K562 (cell line): ENCODE results near the gene ANKS1B. TPM values are rescaled to one million over a fixed set of nuclear protein-coding genes. Genes with fewer than 3 reads are reported as not detected.

ENCODE experiments used
- ATAC-seq: fragments of 200-7000 bp; cut with Tn5 transposase; 3 replicates; pipeline ENCODE4 v1.9.1; 2020; ENCODE audit warnings: moderate library complexity
- BruUV-seq: library from RNA; stranded (reverse); fragments of 400-500 nt; replicated peaks from 2 replicates; lab custom pipeline; 2021; lab: Mats Ljungman, UMichigan
- CTCF ChIA-PET: fragments of 300-600 bp; formaldehyde crosslinking; extraction: SDS; loops from one replicate; lab custom pipeline; 2021; ENCODE audit warnings: low intra/inter-chr PET ratio; lab: Yijun Ruan, JAX
- POLR2A ChIA-PET: fragments of 300-600, 350-650 bp; sonication (Branson Sonifier 250); formaldehyde crosslinking; extraction: SDS; loops from one replicate; lab custom pipeline; 2021; ENCODE audit warnings: antibody characterized with exemption, inconsistent platforms; lab: Yijun Ruan, JAX
- DNase-seq, 4 experiments: peaks; one replicate each; pipeline versions ENCODE4 v3.0.0 to v3.0.0-alpha.2; 2011 to 2018; ENCODE audit warnings: low spot score in 3 of 4, mixed read lengths in 3 of 4; ENCODE audit errors: extremely low read depth in 1 of 4
- FAIRE-seq: peaks from 2 replicates; lab custom pipeline; 2011; peaks lifted over from hg19 to GRCh38; lab: Jason Lieb, UNC
- H2AFZ ChIP-seq: 2 replicates; pipeline ENCODE4 v1.6.0; 2011; ENCODE audit warnings: low read depth, low read length, control low read depth, inconsistent platforms
- H3K27ac ChIP-seq: fragments of 200-600 bp; 3 replicates; pipeline ENCODE4 v1.8.0; 2011; ENCODE audit warnings: low read depth, mild to moderate bottlenecking, control low read depth, inconsistent platforms, low read length, moderate library complexity, mixed read lengths; ENCODE audit errors: extremely low read depth
- H3K27me3 ChIP-seq, 2 experiments: fragments of 300-600 bp in 1 of 2; 2 replicates in 1 of 2; 3 replicates in 1 of 2; pipeline versions ENCODE4 v1.6.0 to v1.8.0; 2011; ENCODE audit warnings: inconsistent platforms in 2 of 2, low read length in 2 of 2, mild to moderate bottlenecking in 1 of 2, mixed read lengths in 1 of 2, moderate library complexity in 1 of 2; ENCODE audit not compliant: control insufficient read depth in 2 of 2, insufficient read depth in 2 of 2
- H3K36me3 ChIP-seq: fragments of 300-600 bp; 3 replicates; pipeline ENCODE4 v1.8.0; 2011; ENCODE audit warnings: mild to moderate bottlenecking, low read length, inconsistent platforms; ENCODE audit not compliant: control insufficient read depth, insufficient read depth
- H3K4me1 ChIP-seq, 2 experiments: fragments of 200-600 bp in 1 of 2; replicated peaks in 1 of 2; 2 replicates in 1 of 2; 3 replicates in 1 of 2; pipeline versions ENCODE4 v1.5.1 to v1.8.0; 2011; ENCODE audit warnings: inconsistent platforms in 2 of 2, low read length in 2 of 2, mild to moderate bottlenecking in 1 of 2, mixed read lengths in 1 of 2, moderate library complexity in 1 of 2; ENCODE audit not compliant: control insufficient read depth in 2 of 2, insufficient read depth in 2 of 2
- H3K4me2 ChIP-seq: 2 replicates; pipeline ENCODE4 v1.6.1; 2011; ENCODE audit warnings: low read length, control low read depth, inconsistent platforms, mixed read lengths; ENCODE audit not compliant: insufficient read depth
- H3K4me3 ChIP-seq: fragments of 200-600 bp; sonication (generic), shearing (Covaris generic); 2 replicates; pipeline ENCODE4 v1.5.1; 2016; ENCODE audit warnings: control low read depth, inconsistent platforms
- H3K79me2 ChIP-seq: fragments of 200-600 bp; 3 replicates; pipeline ENCODE4 v1.8.0; 2011; ENCODE audit warnings: low read length, inconsistent platforms; ENCODE audit not compliant: control insufficient read depth, insufficient read depth
- H3K9ac ChIP-seq, 2 experiments: 2 replicates each; pipeline versions ENCODE4 v1.6.0 to v1.6.1; 2011; ENCODE audit warnings: low read depth in 2 of 2, low read length in 2 of 2, control low read depth in 1 of 2, inconsistent platforms in 1 of 2, mild to moderate bottlenecking in 1 of 2, mixed read lengths in 1 of 2; ENCODE audit not compliant: insufficient read depth in 1 of 2
- H3K9me1 ChIP-seq: one replicate; pipeline ENCODE4 v1.6.0; 2011; ENCODE audit warnings: inconsistent platforms, mild to moderate bottlenecking, low read length, moderate library complexity; ENCODE audit not compliant: control insufficient read depth, insufficient read depth
- H3K9me3 ChIP-seq: replicated peaks from 2 replicates; pipeline ENCODE4 v1.5.1; 2011; ENCODE audit warnings: low read depth, low read length, inconsistent platforms; ENCODE audit not compliant: control insufficient read depth, insufficient read depth
- H4K20me1 ChIP-seq: replicated peaks from 2 replicates; pipeline ENCODE4 v1.6.1; 2011; ENCODE audit warnings: low read length, inconsistent platforms, mixed read lengths; ENCODE audit not compliant: control insufficient read depth, insufficient read depth
- CBX2 ChIP-seq: fragments of 200-600 bp; sonication (generic); IDR thresholded peaks from one replicate; pipeline ENCODE4 v1.6.1; 2012; ENCODE audit warnings: mild to moderate bottlenecking, low read length, inconsistent platforms; ENCODE audit not compliant: insufficient read depth, poor library complexity, severe bottlenecking
- CC2D1A ChIP-seq: fragments of 450-650 bp; IDR thresholded peaks from 2 replicates; pipeline ENCODE4 v1.6.1; 2017; ENCODE audit warnings: mild to moderate bottlenecking
- EP400 ChIP-seq: fragments of 450-650 bp; IDR thresholded peaks from 2 replicates; pipeline ENCODE4 v1.6.1; 2017; ENCODE audit warnings: antibody characterized with exemption, mild to moderate bottlenecking, moderate library complexity
- GATA2 ChIP-seq: sonication (generic); formaldehyde crosslinking; IDR thresholded peaks from 2 replicates; pipeline ENCODE4 v1.4.0; 2020; ENCODE audit warnings: mild to moderate bottlenecking, missing genetic modification reagents
- LARP7 ChIP-seq: fragments of 450-650 bp; IDR thresholded peaks from 2 replicates; pipeline ENCODE4 v1.6.1; 2016
- MYBL2 ChIP-seq, 2 experiments: fragments of 450-650 bp in 1 of 2; sonication (generic) in 1 of 2; formaldehyde crosslinking in 1 of 2; IDR thresholded peaks; 2 replicates each; pipeline versions ENCODE4 v1.6.1 to v1.8.1; 2017 to 2022; ENCODE audit warnings: borderline replicate concordance in 1 of 2, inconsistent platforms in 1 of 2, low read depth in 1 of 2, mild to moderate bottlenecking in 1 of 2, missing genetic modification reagents in 1 of 2, moderate library complexity in 1 of 2
- NUFIP1 ChIP-seq: fragments of 450-650 bp; IDR thresholded peaks from 2 replicates; pipeline ENCODE4 v1.6.1; 2018; ENCODE audit not compliant: partially characterized antibody
- POU5F1 ChIP-seq: fragments of 150-350 bp; IDR thresholded peaks from 2 replicates; pipeline ENCODE4 v1.6.1; 2014; ENCODE audit warnings: borderline replicate concordance, low read length, low read depth, mild to moderate bottlenecking; ENCODE audit not compliant: partially characterized antibody
- STAG1 ChIP-seq: sonication (generic); formaldehyde crosslinking; IDR thresholded peaks from 2 replicates; pipeline ENCODE4 v1.5.0; 2020; ENCODE audit warnings: missing genetic modification reagents, borderline replicate concordance
- TCF7L2 ChIP-seq: fragments of 150-350 bp; IDR thresholded peaks from 2 replicates; pipeline ENCODE4 v1.6.1; 2016; ENCODE audit warnings: low read depth, mild to moderate bottlenecking, low read length, moderate library complexity
- ZEB2 ChIP-seq: fragments of 450-650 bp; IDR thresholded peaks from 2 replicates; pipeline ENCODE4 v1.6.1; 2016
- ZNF175 ChIP-seq: fragments of 200-800 bp; sonication (Bioruptor generic); IDR thresholded peaks from 2 replicates; pipeline ENCODE4 v1.6.1; 2016; ENCODE audit warnings: low read depth, mild to moderate bottlenecking, missing genetic modification characterization, missing compliant biosample characterization
- ZNF316 ChIP-seq: fragments of 450-650 bp; IDR thresholded peaks from 2 replicates; pipeline ENCODE4 v1.6.1; 2016
- ZNF431 ChIP-seq: sonication (generic); formaldehyde crosslinking; IDR thresholded peaks from 2 replicates; pipeline ENCODE4 v1.8.0; 2022; ENCODE audit warnings: mild to moderate bottlenecking, missing genetic modification reagents
- ZNF57 ChIP-seq: fragments of 450-650 bp; formaldehyde crosslinking; IDR thresholded peaks from 2 replicates; pipeline ENCODE4 v1.4.0; 2020; ENCODE audit warnings: mild to moderate bottlenecking, moderate library complexity
- WGBS: fragments of 100-300 bp; shearing (Covaris generic); methylation state at CpG from one replicate; pipeline ENCODE4 v1.1.6; 2016; ENCODE audit warnings: low coverage, mixed read lengths; ENCODE audit not compliant: insufficient coverage; ENCODE audit errors: missing lambda C conversion rate; 5-methylcytosine and 5-hydroxymethylcytosine counted together
- in situ Hi-C: fragments of 300-500 bp; cut with MboI; formaldehyde crosslinking; loops from 4 replicates; pipeline ENCODE4 v1.15.0; 2018; ENCODE audit warnings: inconsistent platforms, mixed read lengths
- intact Hi-C: fragments of 100-400 bp; cut with micrococcal nuclease; formaldehyde crosslinking; loops from 2 replicates; pipeline ENCODE4 v1.14.2; 2022
- polyA plus RNA-seq, 8 experiments: library from polyadenylated mRNA; depleted of rRNA in 4 of 8; stranded (reverse) in 5 of 8; unstranded in 3 of 8; fragments of >200 nt; fragmentation: Nextera tagmentation in 2 of 8; fragmentation: Illumina TruSeq in 1 of 8; extraction: Ambion mirVana in 2 of 8; extraction: Trizol in 1 of 8; gene quantifications; 2 replicates each; pipeline versions ENCODE4 v1.2.1 to v1.2.3, GENCODE V29; 2011 to 2014; ENCODE audit warnings: inconsistent platforms in 1 of 8, missing spikeins in 1 of 8
- total RNA-seq, 7 experiments: library from RNA; depleted of rRNA in 6 of 7; stranded (reverse); fragments of >200 nt in 6 of 7; fragmentation: Illumina TruSeq in 2 of 7; extraction: Trizol in 2 of 7; gene quantifications; 2 replicates each; pipeline versions ENCODE4 v1.2.1 to v1.2.3, GENCODE V29; 2011 to 2021; ENCODE audit warnings: low replicate concordance in 1 of 7
- TF ChIP-seq, protein P1 (sequence below), 3 experiments: fragments of 200-800 bp in 1 of 3; sonication (Bioruptor generic) in 1 of 3; sonication (generic) in 1 of 3; formaldehyde crosslinking in 1 of 3; IDR thresholded peaks; 2 replicates each; pipeline versions ENCODE4 v1.6.1 to v1.8.0; 2016 to 2022; ENCODE audit warnings: mild to moderate bottlenecking in 2 of 3, missing compliant biosample characterization in 2 of 3, missing genetic modification characterization in 2 of 3, missing genetic modification reagents in 1 of 3

Gene ANKS1B
- total and polyA plus RNA-seq, 9 of the 15 experiments (the other 6 are each of a cell fraction or from before 2014, with no cell fraction given) = 0.04 to 0.47 (median 0.28) TPM; not detected in 4

DNA sequence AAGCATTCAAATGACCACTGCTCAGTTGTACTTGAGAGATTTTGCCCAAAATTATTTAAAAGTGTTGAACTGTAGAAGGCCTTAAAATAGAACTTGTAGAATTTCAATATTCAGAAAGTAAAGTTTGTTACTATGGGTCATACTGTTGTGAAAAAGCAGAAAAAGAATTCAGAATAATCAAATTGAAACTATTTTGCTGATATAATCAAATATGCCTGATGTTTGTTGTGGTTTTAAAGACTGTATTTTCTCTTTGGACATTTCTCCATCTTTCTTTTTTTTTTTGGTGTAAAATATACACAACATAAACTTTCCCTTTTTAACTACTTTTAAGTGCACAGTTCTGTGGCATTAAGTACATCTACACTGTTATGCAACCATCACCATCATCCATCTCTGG lies 964.9 kb downstream of the ANKS1B start:
- Histone ChIP-seq H3K4me3 (no peak overlapping the region), H3K9me1 (no peaks in the 10 kb centered on the region), H3K27me3 (no peaks in the 10 kb centered on the region), H2AFZ (no peak overlapping the region), H3K9me3 (no peaks in the 10 kb centered on the region)
- ATAC-seq (no peak), FAIRE-seq (no peak)
- in situ Hi-C loops = no loop called here
- CTCF ChIA-PET = no interaction called here
- no peak for TF ChIP-seq ZNF175
- TF ChIP-seq ZNF316 = peak; percentile 49; the same call in 1 of the 2 replicates
- TF ChIP-seq, all 486 proteins: peak for 1
- Histone ChIP-seq H3K4me2 (no peak overlapping the region), H3K9ac (no peak overlapping the region), H3K36me3 (no peaks in the 10 kb centered on the region), H3K79me2 (no peaks in the 10 kb centered on the region), H3K4me1 (no peaks in the 10 kb centered on the region), H4K20me1 (no peaks in the 10 kb centered on the region), H3K27ac (no peak overlapping the region)
- DNase-seq = no peak
- POLR2A ChIA-PET = no interaction called here
- no TSS peak for BruUV-seq
- intact Hi-C loops = no loop called here

DNA sequence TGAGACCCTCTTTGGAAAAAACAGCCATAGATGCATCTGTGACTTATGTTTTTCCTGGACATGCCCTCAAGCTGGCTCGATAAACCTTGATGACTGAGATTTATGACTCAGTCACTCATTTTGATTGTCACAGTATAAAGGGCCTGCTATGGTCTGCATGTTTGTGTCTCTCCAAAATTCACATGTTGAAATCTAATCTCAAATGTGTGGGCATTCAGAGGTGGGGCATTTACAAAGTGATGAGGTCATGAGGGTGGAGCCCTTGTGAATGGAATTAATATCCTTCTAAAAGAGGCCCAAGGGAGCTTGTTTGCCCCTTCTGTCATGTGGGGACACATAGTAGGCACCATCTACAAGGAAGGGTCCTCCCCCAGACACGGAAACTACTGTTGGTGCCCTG lies 966.8 kb downstream of the ANKS1B start:
- no peak for DNase-seq
- H3K79me2 ChIP-seq = no peaks in the 10 kb centered on the region
- H3K27ac ChIP-seq = no peak overlapping the region
- no peak overlapping the region for H3K9ac ChIP-seq
- no TSS peak for BruUV-seq
- no peaks in the 10 kb centered on the region for H3K9me3 ChIP-seq
- WGBS = 3% methylated on average over 2 of the region's 2 CpGs
- no peak overlapping the region for H3K4me2 ChIP-seq
- no peak overlapping the region for H3K4me3 ChIP-seq
- H2AFZ ChIP-seq = no peak overlapping the region
- H3K36me3 ChIP-seq = no peaks in the 10 kb centered on the region
- in situ Hi-C loops = no loop called here
- H4K20me1 ChIP-seq = no peaks in the 10 kb centered on the region
- no peaks in the 10 kb centered on the region for H3K9me1 ChIP-seq
- ATAC-seq = no peak
- ChIA-PET CTCF (no interaction called here), POLR2A (interaction anchor here (0.6 kb wide), 1 partner anchor 995 kb away, joined by 3 read pairs; no protein-coding TSS in a partner anchor)
- H3K4me1 ChIP-seq = no peaks in the 10 kb centered on the region
- FAIRE-seq = no peak
- TF ChIP-seq EP400 (no peak), ZNF431 (no peak), CC2D1A (no peak), GATA2 (CRISPR knock-in tag) (no peak), POU5F1 (no peak), CBX2 (no peak), MYBL2 (IDR thresholded peaks at IDR 0.05; ENCODE audit: low read depth) (no peak), MYBL2 (CRISPR knock-in tag; IDR thresholded peaks at IDR 0.05; ENCODE audit: borderline replicate concordance) (no peak), STAG1 (CRISPR knock-in tag) (no peak), NUFIP1 (no peak), LARP7 (no peak), ZNF57 (no peak), TCF7L2 (no peak), ZEB2 (no peak)
- TF ChIP-seq, protein P1, sequence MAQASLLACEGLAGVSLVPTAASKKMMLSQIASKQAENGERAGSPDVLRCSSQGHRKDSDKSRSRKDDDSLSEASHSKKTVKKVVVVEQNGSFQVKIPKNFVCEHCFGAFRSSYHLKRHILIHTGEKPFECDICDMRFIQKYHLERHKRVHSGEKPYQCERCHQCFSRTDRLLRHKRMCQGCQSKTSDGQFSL (CRISPR knock-in tag; IDR thresholded peaks at IDR 0.05) = no peak
- TF ChIP-seq, protein P1 (tag; IDR thresholded peaks at IDR 0.05) = no peak
- H3K27me3 ChIP-seq = no peaks in the 10 kb centered on the region
- intact Hi-C loops = no loop called here
